ENCODE data around the gene CDC42BPA. TPM values are rescaled to one million over a fixed set of nuclear protein-coding genes. Genes with fewer than 3 reads are reported as not detected.

Gene CDC42BPA
- 10 to 100 TPM; 26.4 to 36.6 TPM for total RNA-seq

- no peaks in the 10 kb centered on the region for H3K36me3 ChIP-seq
- peaks cover 5% of the 10 kb centered on the region for H3K4me1 ChIP-seq
- peak within 1 kb of the TSS; percentile 50 for H3K4me3 ChIP-seq
- peak within 1 kb of the TSS; percentile 93 for H3K27ac ChIP-seq
- H3K27me3 ChIP-seq = no peaks in the 10 kb centered on the region
- H3K9ac ChIP-seq (ENCODE audit: low read depth in 2 of 2, low read length in 2 of 2) = peak within 1 kb of the TSS; percentile 89 to 90
- H3K9me3 ChIP-seq = no peaks in the 10 kb centered on the region
- intact Hi-C loops (cut with DNase I) = no loop called here
- TF ChIP-seq CTCF (IDR thresholded peaks at IDR 0.05) = no peak
- DNase-seq = peak; percentile 76
These were observed at the start of gene CDC42BPA for GRCh38 chr1:227318016-227318852. Gene CDC42BPA, minus strand, starts transcription at chr1:227318492. Its CDS starts 1,310 bp downstream, at chr1:227317182.

- Histone ChIP-seq H3K27ac (no peak overlapping the region), H3K9me3 (no peaks in the 10 kb centered on the region), H3K4me3 (no peak overlapping the region), H3K27me3 (no peaks in the 10 kb centered on the region), H3K36me3 (no peaks in the 10 kb centered on the region), H3K9ac (ENCODE audit: low read depth in 2 of 2, low read length in 2 of 2) (no peak overlapping the region), H3K4me1 (peaks cover 5% of the 10 kb centered on the region)
- TF ChIP-seq CTCF (IDR thresholded peaks at IDR 0.05) = no peak
- intact Hi-C loops (cut with DNase I) = no loop called here
- DNase-seq = no peak
These were observed 49.7 kb upstream of the CDC42BPA start for GRCh38 chr1:227368009-227368408.

GRCh38 chr1:227365473-227366431, 47.5 kb upstream of the CDC42BPA start:
- Histone ChIP-seq H3K4me3 (no peak overlapping the region), H3K9ac (ENCODE audit: low read depth in 2 of 2, low read length in 2 of 2) (no peak overlapping the region), H3K27ac (peak overlapping the region; percentile 47), H3K4me1 (peaks cover 5% of the 10 kb centered on the region), H3K36me3 (no peaks in the 10 kb centered on the region), H3K9me3 (no peaks in the 10 kb centered on the region), H3K27me3 (no peaks in the 10 kb centered on the region)
- TF ChIP-seq CTCF (IDR thresholded peaks at IDR 0.05) = no peak
- DNase-seq = no peak
- intact Hi-C loops (cut with DNase I) = no loop called here

GRCh38 chr1:227364657-227365056, 46.4 kb upstream of the CDC42BPA start:
- Histone ChIP-seq H3K27me3 (no peaks in the 10 kb centered on the region), H3K9ac (ENCODE audit: low read depth in 2 of 2, low read length in 2 of 2) (no peak overlapping the region), H3K27ac (no peak overlapping the region), H3K4me3 (no peak overlapping the region), H3K36me3 (no peaks in the 10 kb centered on the region), H3K4me1 (peaks cover 5% of the 10 kb centered on the region), H3K9me3 (no peaks in the 10 kb centered on the region)
- DNase-seq = no peak
- no peak for TF ChIP-seq CTCF (IDR thresholded peaks at IDR 0.05)
- intact Hi-C loops (cut with DNase I) = no loop called here

GRCh38 chr1:227363825-227364224, 45.5 kb upstream of the CDC42BPA start:
- Histone ChIP-seq H3K36me3 (no peaks in the 10 kb centered on the region), H3K4me3 (no peak overlapping the region), H3K4me1 (peaks cover 5% of the 10 kb centered on the region), H3K9ac (ENCODE audit: low read depth in 2 of 2, low read length in 2 of 2) (no peak overlapping the region), H3K27ac (no peak overlapping the region), H3K9me3 (no peaks in the 10 kb centered on the region), H3K27me3 (no peaks in the 10 kb centered on the region)
- no peak for DNase-seq
- intact Hi-C loops (cut with DNase I) = no loop called here
- no peak for TF ChIP-seq CTCF (IDR thresholded peaks at IDR 0.05)

All from colonic mucosa (tissue), 4 donors.